Neural progenitor cell (in vitro differentiated cells): ENCODE measurements around the gene SCP2.

Experiments
- CTCF ChIP-seq: fragments of 200-600 bp; sonication (generic); IDR thresholded peaks from 2 replicates; pipeline ENCODE4 v1.5.1; 2017; ENCODE audit warnings: antibody characterized with exemption, mild to moderate bottlenecking
- EZH2 ChIP-seq: fragments of 200-600 bp; sonication (generic); IDR thresholded peaks from 2 replicates; pipeline ENCODE4 v1.6.1; 2017; ENCODE audit warnings: antibody characterized with exemption, mild to moderate bottlenecking, moderate library complexity

- TF ChIP-seq CTCF (no peak), EZH2 (no peak)
These were observed 51.0 kb downstream of the SCP2 start for GRCh38 chr1:52978045-52978444.
